Cerebellar nuclear complex (tissue), 1 donor: Measurements from ENCODE around the gene OTULINL.
A peak's percentile ranks its signal among the peaks of the same experiment; 100 is the strongest.

ENCODE experiments used
- DNase-seq, 2 experiments: peaks; one replicate each; lab custom pipeline; 2025; lab: John Stamatoyannopoulos, UW

The OTULINL gene

GRCh38 chr5:14600846-14601245 is 19.3 kb downstream of the OTULINL start:
- DNase-seq, result peak in 1 of 2 experiments; percentile 1

DNA sequence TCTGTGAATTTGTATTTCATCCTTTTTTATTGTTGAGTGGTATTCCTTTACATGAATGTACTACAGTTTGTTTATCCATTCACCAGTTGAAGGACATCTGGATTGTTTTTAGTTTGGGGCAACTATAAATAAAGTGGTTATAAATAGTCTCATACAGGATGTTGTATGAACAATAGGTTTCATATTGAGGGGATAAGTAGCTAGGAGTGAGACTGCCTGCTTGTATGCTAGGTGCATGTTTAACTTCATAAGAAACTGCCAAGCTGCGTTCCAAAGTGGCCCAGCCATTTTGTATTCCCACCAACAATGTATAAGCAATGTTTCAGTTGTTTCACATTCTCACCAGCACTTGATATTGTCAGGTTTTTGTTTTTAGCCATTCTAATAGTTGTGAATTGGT is 21.5 kb downstream of the OTULINL start:
- DNase-seq, result no peak

DNA sequence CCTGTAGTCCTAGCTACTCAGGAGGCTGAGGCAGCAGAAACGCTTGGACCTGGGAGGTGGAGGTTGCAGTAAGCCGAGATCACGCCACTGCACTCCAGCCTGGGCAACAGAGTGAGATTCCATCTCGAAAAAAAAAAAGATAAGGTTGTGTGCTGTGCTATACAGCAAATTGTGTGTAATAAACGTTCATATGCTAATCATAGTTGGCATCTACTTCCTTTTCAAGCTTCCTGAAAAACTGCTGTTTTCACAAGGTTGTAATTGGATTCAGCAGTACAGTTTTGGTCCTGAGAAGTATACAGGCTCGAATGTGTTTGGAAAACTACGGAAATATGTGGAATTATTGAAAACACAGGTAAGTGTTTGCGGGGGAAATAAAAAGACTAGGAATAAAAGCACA is 25.5 kb downstream of the OTULINL start:
- DNase-seq, result no peak

DNA sequence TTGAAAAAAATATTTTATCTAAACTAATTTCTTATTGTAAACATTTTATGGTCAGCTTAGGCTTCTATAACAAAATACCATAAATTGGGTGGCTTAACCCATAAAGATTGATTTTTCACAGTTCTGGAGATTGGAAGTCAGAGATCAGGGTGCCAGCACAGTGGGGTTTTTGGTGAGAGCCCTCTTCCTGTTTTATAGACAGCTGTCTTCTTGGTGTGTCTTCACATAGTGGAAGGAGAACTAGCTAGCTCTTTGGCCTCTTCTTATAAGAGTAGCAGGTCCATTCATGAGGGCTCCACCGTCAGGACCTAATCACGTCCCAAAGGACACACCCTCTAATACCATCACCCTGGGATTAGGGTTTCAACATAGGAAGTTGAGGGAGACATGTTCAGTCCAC is 26.6 kb downstream of the OTULINL start:
- DNase-seq, result no peak

DNA sequence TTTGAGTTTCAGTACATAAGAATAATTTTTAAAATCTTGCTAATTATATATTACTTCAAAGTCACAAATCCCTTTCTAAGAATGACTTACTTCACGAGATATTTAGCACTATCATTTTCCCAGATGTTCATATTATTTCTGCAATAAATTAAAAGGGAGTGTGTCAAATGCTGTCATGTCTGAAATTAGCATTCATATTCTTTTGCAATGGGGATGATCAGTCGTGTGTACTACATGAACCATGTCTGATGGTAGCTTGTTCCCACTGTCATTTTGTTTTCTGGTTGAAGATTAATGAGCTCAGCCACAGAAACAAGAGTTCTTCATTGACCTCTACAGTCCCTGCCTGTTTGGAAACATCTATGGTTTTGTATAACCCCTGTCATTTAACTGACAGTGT is 30.1 kb downstream of the OTULINL start:
- no peak for DNase-seq

DNA sequence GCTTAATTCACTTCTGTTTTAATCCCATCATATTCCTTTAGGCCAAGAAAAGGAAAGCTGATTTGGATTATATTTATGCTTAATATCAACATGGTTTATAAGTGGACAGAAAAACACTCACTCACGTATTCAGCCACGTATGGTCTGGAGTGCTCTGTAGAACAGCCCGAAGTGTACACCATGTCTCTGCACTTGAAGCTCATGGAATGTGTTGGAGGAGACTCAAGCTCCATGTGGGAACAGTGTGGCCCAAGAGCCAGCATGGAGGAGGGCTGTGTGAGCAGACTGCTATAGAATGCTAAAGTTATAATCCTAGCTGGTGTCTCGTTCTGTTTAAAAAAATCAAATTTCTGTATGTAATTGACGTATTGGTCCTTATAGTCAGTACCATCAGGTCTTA is 32.9 kb downstream of the OTULINL start:
- DNase-seq, result no peak

- DNase-seq, result no peak
Observed at GRCh38 chr5:14615365-14615764, 33.8 kb downstream of the OTULINL start.

DNA sequence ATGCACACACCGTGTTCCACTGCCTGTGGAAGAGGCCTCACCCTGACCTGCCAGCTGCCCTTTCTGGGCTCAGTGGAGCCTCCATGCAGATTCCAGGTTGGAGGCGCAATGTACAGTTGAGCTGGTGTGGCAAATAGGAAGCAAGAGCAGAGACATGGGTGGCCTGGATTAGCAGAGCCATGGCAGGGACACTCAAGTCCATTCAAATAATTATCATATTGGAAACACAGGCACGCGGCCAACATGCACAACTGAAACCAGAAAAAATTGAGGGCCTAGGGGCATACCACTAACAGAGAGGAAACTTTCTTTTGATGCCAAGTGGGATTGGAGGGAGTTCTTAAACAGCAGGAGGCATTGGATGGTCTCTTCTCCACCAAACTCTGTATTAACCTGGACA is 35.8 kb downstream of the OTULINL start:
- DNase-seq, result no peak

GRCh38 chr5:14627270-14627669 is 45.7 kb downstream of the OTULINL start:
- no peak for DNase-seq

- DNase-seq, result no peak
Observed at GRCh38 chr5:14628346-14628745, 46.8 kb downstream of the OTULINL start.

GRCh38 chr5:14630671-14631070 is 49.1 kb downstream of the OTULINL start:
- no peak for DNase-seq

- no peak for DNase-seq
Observed at GRCh38 chr5:14635656-14636055, 54.1 kb downstream of the OTULINL start.

- no peak for DNase-seq
Observed at GRCh38 chr5:14640765-14641164, 59.2 kb downstream of the OTULINL start.

- DNase-seq, result no peak
Observed at GRCh38 chr5:14644623-14645237, 63.1 kb downstream of the OTULINL start.

GRCh38 chr5:14650052-14650451 is 68.5 kb downstream of the OTULINL start:
- DNase-seq, result no peak

GRCh38 chr5:14655146-14655741 is 73.7 kb downstream of the OTULINL start:
- DNase-seq, result no peak

GRCh38 chr5:14656898-14657297 is 75.3 kb downstream of the OTULINL start:
- no peak for DNase-seq

DNA sequence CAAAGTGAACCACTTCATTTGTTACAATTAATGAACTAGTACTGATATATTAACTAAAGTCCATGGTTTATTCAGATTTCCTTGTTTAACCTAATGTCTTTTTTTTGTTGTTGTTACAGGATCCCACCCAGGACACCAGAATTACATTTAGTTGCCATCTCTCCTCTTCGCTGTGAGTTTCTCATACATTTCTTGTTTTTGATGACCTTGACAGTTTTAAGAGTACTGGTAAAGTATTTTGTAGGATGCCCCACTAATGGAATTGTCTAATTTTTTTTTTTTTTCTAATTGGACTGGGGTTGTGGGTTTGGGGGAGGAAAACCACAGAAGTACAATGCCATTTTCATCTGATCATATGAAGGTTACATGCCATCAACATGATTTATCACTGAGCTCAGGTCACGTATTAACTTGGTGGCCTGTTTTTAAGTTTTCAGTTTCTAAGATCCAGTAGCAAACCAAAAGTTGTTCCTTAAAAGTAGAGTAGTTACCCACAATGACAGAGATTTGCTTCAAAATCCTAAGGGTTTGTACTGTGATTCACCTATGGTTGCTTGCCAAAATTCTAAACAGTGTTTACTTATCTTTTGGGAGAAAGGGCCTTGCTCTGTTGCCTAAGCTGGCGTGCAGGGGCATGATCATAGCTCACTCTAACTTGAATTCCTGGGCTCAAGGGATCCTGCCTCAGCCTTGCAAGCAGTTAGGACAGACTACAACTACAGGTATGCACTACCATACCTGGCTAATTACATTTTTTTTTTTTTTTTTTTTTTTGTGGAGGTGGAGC is 78.4 kb downstream of the OTULINL start:
- DNase-seq, result no peak

DNA sequence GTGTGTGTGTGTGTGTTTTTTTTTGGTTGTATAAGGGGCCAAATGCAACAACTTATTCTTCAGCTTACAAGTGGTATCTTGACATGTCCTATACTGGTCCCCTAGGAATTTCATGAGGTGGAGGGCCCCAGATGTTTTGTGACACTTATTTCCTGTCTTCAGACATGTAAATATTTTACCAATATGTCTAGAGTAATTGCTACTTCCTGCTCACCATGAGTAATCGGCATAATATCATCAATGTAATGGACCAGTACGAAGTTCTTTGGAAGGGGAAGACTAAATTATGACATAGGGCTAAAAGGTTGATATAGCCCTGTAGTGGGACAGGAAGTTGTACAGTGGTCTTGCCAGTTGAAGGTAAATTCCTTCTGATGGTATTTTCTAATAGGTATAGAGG is 79.2 kb downstream of the OTULINL start:
- no peak for DNase-seq
